Neural crest cell (in vitro differentiated cells): ENCODE results near the gene CRHR1. TPM values are rescaled to one million over a fixed set of nuclear protein-coding genes. Genes with fewer than 3 reads are reported as not detected.

Source experiments
- DNase-seq: peaks from one replicate; pipeline ENCODE4 v3.0.0; 2021; ENCODE audit warnings: low read depth, mixed read lengths, low spot score
- H3K27ac Mint-ChIP-seq: one replicate; pipeline ENCODE4 v1.8.0; 2021; ENCODE audit warnings: mild to moderate bottlenecking, mixed read lengths; ENCODE audit not compliant: unreplicated experiment
- H3K27me3 Mint-ChIP-seq: 2 replicates; pipeline ENCODE4 v1.8.0; 2021; ENCODE audit warnings: low read depth, mild to moderate bottlenecking, mixed read lengths
- H3K36me3 Mint-ChIP-seq: 2 replicates; pipeline ENCODE4 v1.8.0; 2021; ENCODE audit warnings: low read depth, mild to moderate bottlenecking, mixed read lengths
- H3K4me1 Mint-ChIP-seq: 2 replicates; pipeline ENCODE4 v1.8.0; 2021; ENCODE audit warnings: mixed read lengths
- H3K4me3 Mint-ChIP-seq: one replicate; pipeline ENCODE4 v1.8.0; 2021; ENCODE audit warnings: mild to moderate bottlenecking, mixed read lengths
- H3K9me3 Mint-ChIP-seq: 2 replicates; pipeline ENCODE4 v1.8.0; 2021; ENCODE audit warnings: mixed read lengths
- total RNA-seq: library from RNA; stranded (reverse); gene quantifications from 2 replicates; pipeline ENCODE4 v1.2.1, GENCODE V29; 2021
- TF ChIP-seq, protein P1 (sequence below): fragments of 200-600 bp; sonication (generic); conservative IDR thresholded peaks from 2 replicates; pipeline ENCODE4 v1.5.0; 2021; ENCODE audit warnings: antibody characterized with exemption, mild to moderate bottlenecking

The CRHR1 gene
- total RNA-seq, 1 donor from 2014 or later = 1.1 TPM

DNA sequence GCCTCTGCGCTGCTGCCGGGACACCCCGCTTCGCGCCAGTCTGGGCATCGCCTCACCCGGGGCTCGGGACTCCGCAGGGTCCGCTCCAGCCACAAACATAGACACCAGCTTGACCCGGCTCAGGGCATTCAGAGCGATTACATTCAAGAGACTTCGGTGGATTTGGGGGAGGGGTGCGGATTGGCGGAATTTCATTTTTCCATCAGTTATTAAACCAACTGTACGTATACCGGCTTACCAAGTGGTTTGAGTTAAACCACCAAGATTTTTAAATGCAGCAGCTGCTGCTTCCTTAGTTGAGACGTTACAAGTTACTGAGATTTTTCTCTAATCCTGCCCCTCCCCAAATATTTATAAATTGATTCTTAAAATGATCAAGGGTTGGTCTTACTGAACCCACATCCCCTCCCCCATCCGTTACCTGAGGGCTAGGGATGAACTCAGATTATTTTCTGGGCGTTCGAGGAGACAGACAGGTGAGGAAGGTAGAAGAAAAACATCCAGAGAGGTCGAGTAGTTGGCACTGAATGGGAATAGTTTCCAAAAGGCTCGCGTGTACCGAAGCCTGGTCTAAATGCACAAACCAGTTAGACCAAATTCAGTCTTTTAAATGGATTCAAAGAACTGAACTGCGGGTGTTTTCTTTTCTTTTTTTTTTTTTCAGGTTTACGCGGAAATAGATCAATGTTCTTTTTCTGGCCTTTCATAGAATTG is 1.5 kb downstream of the CRHR1 start:
- DNase-seq = no peak

DNA sequence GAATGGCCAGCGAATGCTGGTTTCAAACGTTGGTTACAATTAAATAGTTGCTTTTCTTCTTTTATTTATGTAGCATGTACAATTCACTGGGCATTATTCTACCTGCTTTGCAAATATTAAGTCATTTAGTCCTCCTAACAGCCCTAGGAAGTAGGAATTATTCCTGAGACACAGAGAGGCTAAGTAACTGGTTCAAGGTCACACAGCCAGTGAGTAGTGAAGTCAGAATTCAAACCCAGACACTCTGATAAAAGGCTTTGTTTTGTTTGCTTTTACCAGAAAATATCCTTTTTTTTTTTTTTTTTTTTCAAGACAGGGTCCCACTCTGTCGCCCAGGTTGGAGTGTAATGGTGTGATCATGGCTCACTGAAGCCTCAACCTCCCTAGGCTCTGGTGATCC is 2.2 kb downstream of the CRHR1 start:
- Mint-ChIP-seq H3K4me3 (peak overlapping the region; percentile 53), H3K27me3 (peaks cover 84% of the 10 kb centered on the region), H3K36me3 (no peaks in the 10 kb centered on the region), H3K9me3 (no peaks in the 10 kb centered on the region), H3K27ac (no peak overlapping the region), H3K4me1 (peaks cover 16% of the 10 kb centered on the region)
- TF ChIP-seq, protein P1, sequence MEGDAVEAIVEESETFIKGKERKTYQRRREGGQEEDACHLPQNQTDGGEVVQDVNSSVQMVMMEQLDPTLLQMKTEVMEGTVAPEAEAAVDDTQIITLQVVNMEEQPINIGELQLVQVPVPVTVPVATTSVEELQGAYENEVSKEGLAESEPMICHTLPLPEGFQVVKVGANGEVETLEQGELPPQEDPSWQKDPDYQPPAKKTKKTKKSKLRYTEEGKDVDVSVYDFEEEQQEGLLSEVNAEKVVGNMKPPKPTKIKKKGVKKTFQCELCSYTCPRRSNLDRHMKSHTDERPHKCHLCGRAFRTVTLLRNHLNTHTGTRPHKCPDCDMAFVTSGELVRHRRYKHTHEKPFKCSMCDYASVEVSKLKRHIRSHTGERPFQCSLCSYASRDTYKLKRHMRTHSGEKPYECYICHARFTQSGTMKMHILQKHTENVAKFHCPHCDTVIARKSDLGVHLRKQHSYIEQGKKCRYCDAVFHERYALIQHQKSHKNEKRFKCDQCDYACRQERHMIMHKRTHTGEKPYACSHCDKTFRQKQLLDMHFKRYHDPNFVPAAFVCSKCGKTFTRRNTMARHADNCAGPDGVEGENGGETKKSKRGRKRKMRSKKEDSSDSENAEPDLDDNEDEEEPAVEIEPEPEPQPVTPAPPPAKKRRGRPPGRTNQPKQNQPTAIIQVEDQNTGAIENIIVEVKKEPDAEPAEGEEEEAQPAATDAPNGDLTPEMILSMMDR = no peak
- no peak for DNase-seq

More for the DNA sequence above, 1.5 kb downstream of the CRHR1 start:
- Mint-ChIP-seq H3K4me1 (peaks cover 16% of the 10 kb centered on the region), H3K27me3 (peaks cover 86% of the 10 kb centered on the region), H3K4me3 (peak overlapping the region; percentile 53), H3K36me3 (no peaks in the 10 kb centered on the region), H3K27ac (no peak overlapping the region), H3K9me3 (no peaks in the 10 kb centered on the region)
- TF ChIP-seq, protein P1 = no peak

DNA sequence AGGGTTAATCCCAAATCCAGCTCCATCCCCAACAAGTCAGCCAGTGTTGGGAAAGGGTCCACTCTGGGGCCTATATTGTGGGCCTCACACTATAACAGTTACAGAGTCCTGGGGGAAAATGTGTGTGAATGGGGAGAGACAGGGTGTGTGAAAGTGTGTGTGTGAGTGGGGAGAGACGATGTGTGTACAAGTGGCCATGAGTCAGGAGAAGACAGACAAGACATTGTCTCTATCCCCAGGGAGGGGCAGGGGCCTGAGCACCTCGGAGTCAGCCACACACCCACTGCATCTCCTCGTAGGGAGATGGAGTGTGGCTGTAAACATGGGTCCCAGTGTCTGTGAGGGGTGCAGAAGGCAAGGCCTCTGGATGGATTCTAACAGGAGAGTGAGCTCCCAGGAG is 2.9 kb downstream of the CRHR1 start:
- TF ChIP-seq, protein P1 = no peak
- H3K27me3 Mint-ChIP-seq = peaks cover 81% of the 10 kb centered on the region
- H3K9me3 Mint-ChIP-seq = no peaks in the 10 kb centered on the region
- H3K27ac Mint-ChIP-seq = no peak overlapping the region
- peak overlapping the region; percentile 61 for H3K4me3 Mint-ChIP-seq
- H3K4me1 Mint-ChIP-seq = peaks cover 16% of the 10 kb centered on the region
- H3K36me3 Mint-ChIP-seq = no peaks in the 10 kb centered on the region
- DNase-seq = no peak

DNA sequence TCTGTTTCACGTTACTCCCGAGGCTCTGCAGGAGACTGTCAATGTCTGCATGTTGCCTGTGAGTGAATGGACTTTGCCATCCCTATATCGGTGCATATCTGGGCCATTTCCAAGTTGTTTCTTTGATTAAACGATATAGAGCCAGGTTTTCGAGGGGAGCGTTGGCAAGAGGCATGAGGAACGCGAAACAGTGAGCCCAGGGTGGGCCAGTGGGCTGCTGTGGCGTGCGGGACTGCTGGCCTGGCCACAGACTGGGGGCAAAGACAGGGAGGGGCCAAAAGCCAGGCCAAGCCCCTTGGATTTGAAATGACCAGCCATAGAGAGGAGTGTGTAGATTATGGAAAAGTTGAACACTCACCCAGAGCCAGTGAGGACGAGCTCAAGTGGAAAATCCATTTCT is 3.5 kb downstream of the CRHR1 start:
- no peak overlapping the region for H3K27ac Mint-ChIP-seq
- DNase-seq = no peak
- TF ChIP-seq, protein P1 = no peak
- peak overlapping the region; percentile 5 for H3K4me3 Mint-ChIP-seq
- H3K4me1 Mint-ChIP-seq = peaks cover 18% of the 10 kb centered on the region
- H3K27me3 Mint-ChIP-seq = peaks cover 82% of the 10 kb centered on the region
- H3K36me3 Mint-ChIP-seq = no peaks in the 10 kb centered on the region
- H3K9me3 Mint-ChIP-seq = no peaks in the 10 kb centered on the region

DNA sequence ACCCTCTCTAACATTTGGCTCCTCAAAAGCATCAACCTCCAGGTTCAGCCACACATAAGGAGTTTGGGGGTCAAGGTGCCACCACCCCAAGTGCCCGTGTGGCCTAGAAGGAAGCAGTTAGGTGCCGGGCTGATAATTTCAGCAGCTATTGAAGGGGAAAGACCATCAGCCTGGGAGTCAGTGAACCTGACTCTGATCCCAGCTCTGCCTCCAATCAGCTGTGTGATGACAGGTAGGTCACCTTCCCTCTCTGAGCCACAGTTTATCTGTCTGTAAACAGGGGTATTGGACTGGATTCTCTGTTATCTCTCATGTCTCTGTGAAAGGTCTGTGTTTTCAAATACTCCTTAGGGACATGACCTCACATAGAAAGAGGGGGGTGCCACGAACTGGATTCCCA is 3.9 kb downstream of the CRHR1 start:
- Mint-ChIP-seq H3K4me1 (peaks cover 20% of the 10 kb centered on the region), H3K4me3 (no peak overlapping the region), H3K36me3 (no peaks in the 10 kb centered on the region), H3K9me3 (no peaks in the 10 kb centered on the region), H3K27ac (no peak overlapping the region), H3K27me3 (peaks cover 82% of the 10 kb centered on the region)
- DNase-seq = no peak
- TF ChIP-seq, protein P1 = no peak
